PFSK-1 (cell line): ENCODE measurements around the gene GPR158.

Experiments used
- POLR2AphosphoS5 ChIP-seq: IDR thresholded peaks from 2 replicates; pipeline ENCODE4 v1.6.1; 2012; ENCODE audit warnings: low read depth, mild to moderate bottlenecking, control low read depth, low read length, moderate library complexity
- TAF1 ChIP-seq: IDR thresholded peaks from 2 replicates; pipeline ENCODE4 v1.6.1; 2012; ENCODE audit warnings: low read length, control low read depth, borderline replicate concordance; ENCODE audit not compliant: insufficient read depth
- TF ChIP-seq, protein P1 (sequence below), 2 experiments: IDR thresholded peaks; 2 replicates each; pipeline versions ENCODE4 v1.6.1 to v1.8.0; 2011 to 2012; ENCODE audit warnings: low read depth in 2 of 2, low read length in 2 of 2, control low read depth in 1 of 2, inconsistent platforms in 1 of 2, mild to moderate bottlenecking in 1 of 2, moderate library complexity in 1 of 2; ENCODE audit not compliant: insufficient read depth in 1 of 2

DNA sequence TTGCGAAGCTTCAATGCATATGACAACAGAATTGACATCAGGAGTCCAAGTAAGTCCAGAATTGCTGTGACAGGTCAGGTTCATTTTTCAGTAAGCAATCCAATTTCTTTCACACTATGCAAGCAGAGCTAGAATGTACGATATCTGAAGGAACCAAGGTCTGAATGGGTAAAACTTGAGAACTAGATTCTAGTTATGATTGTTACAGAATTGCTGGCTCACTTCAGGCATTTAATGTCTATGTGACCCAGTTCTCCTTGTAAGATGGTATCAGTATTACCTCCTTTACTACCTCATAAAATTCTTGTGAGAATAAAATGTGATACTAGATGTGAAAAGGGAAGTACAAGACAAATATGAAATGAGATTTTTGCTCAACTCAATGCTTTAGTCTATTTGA is 159.6 kb downstream of the GPR158 start:
- TF ChIP-seq, protein P1, sequence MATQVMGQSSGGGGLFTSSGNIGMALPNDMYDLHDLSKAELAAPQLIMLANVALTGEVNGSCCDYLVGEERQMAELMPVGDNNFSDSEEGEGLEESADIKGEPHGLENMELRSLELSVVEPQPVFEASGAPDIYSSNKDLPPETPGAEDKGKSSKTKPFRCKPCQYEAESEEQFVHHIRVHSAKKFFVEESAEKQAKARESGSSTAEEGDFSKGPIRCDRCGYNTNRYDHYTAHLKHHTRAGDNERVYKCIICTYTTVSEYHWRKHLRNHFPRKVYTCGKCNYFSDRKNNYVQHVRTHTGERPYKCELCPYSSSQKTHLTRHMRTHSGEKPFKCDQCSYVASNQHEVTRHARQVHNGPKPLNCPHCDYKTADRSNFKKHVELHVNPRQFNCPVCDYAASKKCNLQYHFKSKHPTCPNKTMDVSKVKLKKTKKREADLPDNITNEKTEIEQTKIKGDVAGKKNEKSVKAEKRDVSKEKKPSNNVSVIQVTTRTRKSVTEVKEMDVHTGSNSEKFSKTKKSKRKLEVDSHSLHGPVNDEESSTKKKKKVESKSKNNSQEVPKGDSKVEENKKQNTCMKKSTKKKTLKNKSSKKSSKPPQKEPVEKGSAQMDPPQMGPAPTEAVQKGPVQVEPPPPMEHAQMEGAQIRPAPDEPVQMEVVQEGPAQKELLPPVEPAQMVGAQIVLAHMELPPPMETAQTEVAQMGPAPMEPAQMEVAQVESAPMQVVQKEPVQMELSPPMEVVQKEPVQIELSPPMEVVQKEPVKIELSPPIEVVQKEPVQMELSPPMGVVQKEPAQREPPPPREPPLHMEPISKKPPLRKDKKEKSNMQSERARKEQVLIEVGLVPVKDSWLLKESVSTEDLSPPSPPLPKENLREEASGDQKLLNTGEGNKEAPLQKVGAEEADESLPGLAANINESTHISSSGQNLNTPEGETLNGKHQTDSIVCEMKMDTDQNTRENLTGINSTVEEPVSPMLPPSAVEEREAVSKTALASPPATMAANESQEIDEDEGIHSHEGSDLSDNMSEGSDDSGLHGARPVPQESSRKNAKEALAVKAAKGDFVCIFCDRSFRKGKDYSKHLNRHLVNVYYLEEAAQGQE (IDR thresholded peaks at IDR 0.05; ENCODE audit: insufficient read depth in 1 of 2, low read depth in 2 of 2, low read length in 2 of 2): no peak
- TF ChIP-seq POLR2AphosphoS5 (no peak), TAF1 (no peak)
